ENCODE data around the gene SAMD5. TPM values are rescaled to one million over a fixed set of nuclear protein-coding genes. Genes with fewer than 3 reads are reported as not detected.

Gene SAMD5
- total RNA-seq, 1 experiment from 2014 or later = 4.0 TPM

DNA sequence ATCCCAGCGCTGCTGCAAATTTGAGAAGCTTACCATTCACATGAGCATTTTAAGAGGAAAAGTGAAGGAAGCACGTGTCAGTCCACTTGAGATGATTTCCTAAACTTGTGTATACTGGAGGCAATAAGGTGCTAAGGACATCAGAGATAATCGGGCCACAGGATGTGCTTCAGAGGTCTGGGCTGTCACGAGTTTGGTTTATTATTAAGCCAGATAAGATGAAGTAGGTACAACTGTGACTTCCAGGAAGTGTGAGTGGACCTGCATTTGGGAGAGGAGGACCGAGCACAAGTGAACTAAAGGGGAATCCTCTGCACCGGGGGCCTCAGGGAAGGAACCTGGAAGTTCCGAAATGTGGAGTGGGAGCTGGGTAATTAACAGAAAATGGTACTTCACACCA lies 1.4 kb downstream of the SAMD5 start:
- Histone ChIP-seq H3K79me2 (ENCODE audit: insufficient read depth, low read length) (peaks cover 13% of the 10 kb centered on the region; the same call in 1 of the 2 replicates), H3K4me3 (replicated peaks in 1 of 2; ENCODE audit: low read depth in 1 of 2, low read length in 2 of 2) (peak overlapping the region; percentile 82 to 90), H3K9ac (ENCODE audit: low read length) (peak overlapping the region; percentile 49; the same call in 1 of the 2 replicates), H4K20me1 (ENCODE audit: insufficient read depth) (no peaks in the 10 kb centered on the region), H2AFZ (ENCODE audit: low read depth, low read length, poor library complexity, severe bottlenecking) (peak overlapping the region; percentile 64), H3K4me2 (ENCODE audit: low read length) (peak overlapping the region; percentile 99), H3K27me3 (ENCODE audit: insufficient read depth, low read length) (no peaks in the 10 kb centered on the region), H3K4me1 (ENCODE audit: control insufficient read depth in 1 of 2, insufficient read depth in 2 of 2, low read length in 2 of 2) (peaks cover 5 to 29% of the 10 kb centered on the region in 2 experiments), H3K27ac (ENCODE audit: low read depth, low read length) (no peak overlapping the region), H3K9me2 (ENCODE audit: insufficient read depth) (no peaks in the 10 kb centered on the region), H3K9me3 (ENCODE audit: control insufficient read depth in 1 of 2, insufficient read depth in 1 of 2, low read depth in 1 of 2, low read length in 2 of 2) (no peaks in the 10 kb centered on the region), H3K36me3 (ENCODE audit: control insufficient read depth in 1 of 2, insufficient read depth in 2 of 2, low read length in 2 of 2) (no peaks in the 10 kb centered on the region)
- no peak for TF ChIP-seq EGR1 (IDR thresholded peaks at IDR 0.05; ENCODE audit: low read depth)
- POLR2A ChIA-PET = no interaction called here
- intact Hi-C loops (cut with micrococcal nuclease) = loop anchor here (1.0 to 5.0 kb wide), 3 partner anchors 33 to 952 kb away; no protein-coding TSS in a partner anchor
- ATAC-seq (no peak), DNase-seq (ENCODE audit: low read depth, low spot score) (no peak)
- CTCF ChIA-PET = no interaction called here
- no TSS peak for BruUV-seq (replicated peaks)
- RAD21 ChIA-PET (ENCODE audit: low non-redundant PET in 1 of 2, low total read pairs in 2 of 2, uncharacterized antibody in 2 of 2, unreplicated experiment in 2 of 2) = no interaction called here

DNA sequence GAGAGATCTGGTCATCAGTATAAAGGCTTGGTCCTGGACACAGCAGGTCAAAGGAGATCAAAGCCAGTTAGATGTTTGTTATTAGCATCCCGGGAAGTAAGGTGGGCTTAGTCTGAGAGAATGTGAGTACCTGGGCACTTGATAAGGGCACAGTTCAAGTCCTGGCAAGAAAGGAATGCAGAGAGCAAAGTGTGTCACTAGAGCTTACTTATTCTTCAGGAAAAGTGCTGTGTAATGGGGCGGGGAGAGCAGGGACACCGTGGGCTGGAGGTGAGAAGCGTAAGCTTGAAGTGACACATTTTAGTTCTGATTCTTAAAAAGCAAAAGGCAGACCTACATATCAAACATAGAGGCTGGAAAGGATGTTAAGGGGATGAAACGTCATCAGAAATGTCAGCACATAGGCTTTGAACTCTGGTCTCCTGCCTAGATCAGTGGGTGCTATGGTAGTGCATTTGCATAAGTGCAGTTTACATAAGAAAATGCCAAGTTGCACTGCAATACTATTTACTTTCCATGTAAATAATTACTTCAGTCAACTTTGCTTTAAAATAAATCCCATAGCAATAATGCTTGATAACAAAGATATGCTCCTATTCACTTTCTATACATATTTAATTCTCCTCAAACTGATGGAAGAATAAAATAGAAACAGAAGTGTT lies 2.6 kb downstream of the SAMD5 start:
- peaks cover 5 to 29% of the 10 kb centered on the region in 2 experiments for H3K4me1 ChIP-seq (ENCODE audit: control insufficient read depth in 1 of 2, insufficient read depth in 2 of 2, low read length in 2 of 2)
- no peak for DNase-seq (ENCODE audit: low read depth, low spot score)
- H4K20me1 ChIP-seq (ENCODE audit: insufficient read depth) = no peaks in the 10 kb centered on the region
- H3K9me2 ChIP-seq (ENCODE audit: insufficient read depth) = no peaks in the 10 kb centered on the region
- H3K36me3 ChIP-seq (ENCODE audit: control insufficient read depth in 1 of 2, insufficient read depth in 2 of 2, low read length in 2 of 2) = no peaks in the 10 kb centered on the region
- ATAC-seq = no peak
- intact Hi-C loops (cut with micrococcal nuclease) = loop anchor here (5.0 kb wide), 1 partner anchor 141 kb away; no protein-coding TSS in a partner anchor
- no peaks in the 10 kb centered on the region for H3K9me3 ChIP-seq (ENCODE audit: control insufficient read depth in 1 of 2, insufficient read depth in 1 of 2, low read depth in 1 of 2, low read length in 2 of 2)
- ChIA-PET CTCF (interaction anchor here (0.7 to 0.8 kb wide), 2 partner anchors 140 to 666 kb away, joined by 3 read pairs; no protein-coding TSS in a partner anchor), POLR2A (no interaction called here), RAD21 (ENCODE audit: low non-redundant PET in 1 of 2, low total read pairs in 2 of 2, uncharacterized antibody in 2 of 2, unreplicated experiment in 2 of 2) (no interaction called here)
- peaks cover 13% of the 10 kb centered on the region; the same call in 1 of the 2 replicates for H3K79me2 ChIP-seq (ENCODE audit: insufficient read depth, low read length)
- no peak overlapping the region for H3K27ac ChIP-seq (ENCODE audit: low read depth, low read length)
- no peak overlapping the region for H3K9ac ChIP-seq (ENCODE audit: low read length)
- H3K4me2 ChIP-seq (ENCODE audit: low read length) = peak overlapping the region; percentile 99
- no peaks in the 10 kb centered on the region for H3K27me3 ChIP-seq (ENCODE audit: insufficient read depth, low read length)
- no peak overlapping the region for H3K4me3 ChIP-seq (replicated peaks in 1 of 2; ENCODE audit: low read depth in 1 of 2, low read length in 2 of 2)
- no TSS peak for BruUV-seq (replicated peaks)
- TF ChIP-seq EZH2 (IDR thresholded peaks at IDR 0.05) (no peak), ELF1 (IDR thresholded peaks at IDR 0.05; ENCODE audit: borderline replicate concordance, low read depth) (no peak), EZH2phosphoT487 (IDR thresholded peaks at IDR 0.05; ENCODE audit: borderline replicate concordance) (no peak), RAD21 (IDR thresholded peaks at IDR 0.05; ENCODE audit: low read depth) (no peak)
- no peak overlapping the region for H2AFZ ChIP-seq (ENCODE audit: low read depth, low read length, poor library complexity, severe bottlenecking)
